ENCODE measurements around the gene PPP2R2C. TPM values are rescaled to one million over a fixed set of nuclear protein-coding genes. Genes with fewer than 3 reads are reported as not detected.
A peak's percentile ranks its signal among the peaks of the same experiment; 100 is the strongest.

PPP2R2C gene
- total RNA-seq, 6 experiments from 2014 or later = 0.12 to 0.27 TPM; not detected in 4

DNA sequence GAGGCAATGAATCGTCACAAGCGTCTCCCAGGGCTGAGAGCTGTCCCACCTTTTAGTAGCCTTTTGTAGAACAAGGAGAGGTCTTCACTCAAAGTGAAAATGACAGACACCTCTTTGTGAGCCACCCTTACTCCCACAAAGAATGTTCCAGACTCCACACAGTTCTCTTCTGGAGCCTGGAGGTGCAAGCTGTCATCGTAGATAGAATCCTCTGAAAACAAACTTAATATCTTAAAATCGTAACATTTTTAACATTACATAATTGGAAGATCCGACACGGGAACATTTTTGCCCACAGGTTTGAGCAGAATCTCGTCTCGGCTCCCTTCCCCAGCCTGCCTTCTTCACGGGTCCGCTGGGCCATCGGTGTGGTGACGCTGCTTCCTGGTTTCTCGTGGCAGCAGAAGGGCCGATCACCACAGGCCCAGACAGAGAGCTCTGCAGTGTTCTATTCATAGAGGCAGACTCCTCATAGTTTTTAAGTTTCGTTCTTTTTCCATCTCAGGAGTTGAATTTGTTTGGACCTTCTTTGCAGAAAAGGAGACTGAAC is 175.1 kb downstream of the PPP2R2C start:
- no peaks in the 10 kb centered on the region for H3K9me3 ChIP-seq
- no peak overlapping the region for H3K27ac ChIP-seq
- DNase-seq (no peak), ATAC-seq (no peak)
- no peaks in the 10 kb centered on the region for H3K4me1 ChIP-seq
- 73% methylated on average over 9 of the region's 15 CpGs for WGBS (ENCODE audit: insufficient coverage, low coverage, low lambda C conversion rate, missing lambda C conversion rate)
- TF ChIP-seq, protein P1, sequence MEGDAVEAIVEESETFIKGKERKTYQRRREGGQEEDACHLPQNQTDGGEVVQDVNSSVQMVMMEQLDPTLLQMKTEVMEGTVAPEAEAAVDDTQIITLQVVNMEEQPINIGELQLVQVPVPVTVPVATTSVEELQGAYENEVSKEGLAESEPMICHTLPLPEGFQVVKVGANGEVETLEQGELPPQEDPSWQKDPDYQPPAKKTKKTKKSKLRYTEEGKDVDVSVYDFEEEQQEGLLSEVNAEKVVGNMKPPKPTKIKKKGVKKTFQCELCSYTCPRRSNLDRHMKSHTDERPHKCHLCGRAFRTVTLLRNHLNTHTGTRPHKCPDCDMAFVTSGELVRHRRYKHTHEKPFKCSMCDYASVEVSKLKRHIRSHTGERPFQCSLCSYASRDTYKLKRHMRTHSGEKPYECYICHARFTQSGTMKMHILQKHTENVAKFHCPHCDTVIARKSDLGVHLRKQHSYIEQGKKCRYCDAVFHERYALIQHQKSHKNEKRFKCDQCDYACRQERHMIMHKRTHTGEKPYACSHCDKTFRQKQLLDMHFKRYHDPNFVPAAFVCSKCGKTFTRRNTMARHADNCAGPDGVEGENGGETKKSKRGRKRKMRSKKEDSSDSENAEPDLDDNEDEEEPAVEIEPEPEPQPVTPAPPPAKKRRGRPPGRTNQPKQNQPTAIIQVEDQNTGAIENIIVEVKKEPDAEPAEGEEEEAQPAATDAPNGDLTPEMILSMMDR (IDR thresholded peaks at IDR 0.05) = no peak
- no peak for TF ChIP-seq POLR2A (IDR thresholded peaks at IDR 0.05)
- intact Hi-C loops (cut with DNase I) = no loop called here
- peaks cover 0 to 10% (median 3%) of the 10 kb centered on the region in 4 donors for H3K36me3 ChIP-seq
- no peak overlapping the region for H3K4me3 ChIP-seq
- H3K27me3 ChIP-seq = no peaks in the 10 kb centered on the region

DNA sequence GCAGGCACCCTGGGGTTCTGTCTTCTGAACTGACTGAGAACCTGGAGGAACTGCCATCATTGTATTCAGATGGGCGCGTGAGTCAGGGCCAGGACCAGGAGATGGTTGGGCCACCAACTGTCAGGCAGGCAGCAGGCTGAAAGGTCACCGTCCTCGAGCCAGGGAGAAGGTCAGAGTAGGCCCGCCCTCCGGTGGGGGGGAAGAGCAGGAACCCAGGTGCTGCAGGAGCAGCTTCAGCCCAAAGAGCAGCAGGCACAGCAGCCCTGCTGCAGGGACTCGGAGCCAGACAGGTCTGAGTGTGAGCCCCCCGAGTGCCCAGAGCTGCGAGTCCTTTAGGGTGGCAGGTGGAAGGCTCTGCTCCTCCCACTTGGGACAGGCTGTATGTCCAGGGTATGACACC is 176.4 kb downstream of the PPP2R2C start:
- WGBS (ENCODE audit: insufficient coverage, low coverage, low lambda C conversion rate, missing lambda C conversion rate) = 84% methylated on average over 4 of the region's 9 CpGs
- H3K9me3 ChIP-seq = no peaks in the 10 kb centered on the region
- ATAC-seq (peak in 1 of 4 donors; percentile 26), DNase-seq (no peak)
- TF ChIP-seq, protein P1 (IDR thresholded peaks at IDR 0.05) = no peak
- no peak for TF ChIP-seq POLR2A (IDR thresholded peaks at IDR 0.05)
- H3K36me3 ChIP-seq = peaks cover 0 to 3% (median under 1%) of the 10 kb centered on the region in 4 donors
- no peak overlapping the region for H3K4me3 ChIP-seq
- intact Hi-C loops (cut with DNase I) = no loop called here
- H3K27ac ChIP-seq = no peak overlapping the region
- H3K4me1 ChIP-seq = no peaks in the 10 kb centered on the region
- no peaks in the 10 kb centered on the region for H3K27me3 ChIP-seq

DNA sequence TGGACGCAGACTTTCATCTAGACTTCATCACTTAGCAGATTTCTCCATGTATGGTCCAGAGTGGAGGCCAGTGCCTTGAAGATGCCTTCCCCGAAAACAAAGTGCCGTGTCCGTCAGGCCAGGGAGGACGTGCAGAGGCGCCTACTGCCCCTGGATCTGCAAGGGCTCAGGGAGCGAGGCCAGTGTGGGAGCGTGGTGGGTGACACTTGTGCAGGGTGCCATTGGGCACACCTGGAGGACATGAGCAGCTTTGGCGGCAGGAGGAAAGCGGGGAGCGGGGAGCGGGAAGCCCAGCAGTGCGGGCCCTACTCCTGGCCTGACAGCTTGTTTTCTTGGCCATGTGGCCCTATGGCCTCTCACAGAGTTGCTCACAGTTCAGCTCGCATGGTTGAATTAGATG is 176.9 kb downstream of the PPP2R2C start:
- H3K4me1 ChIP-seq = no peaks in the 10 kb centered on the region
- H3K4me3 ChIP-seq = no peak overlapping the region
- H3K9me3 ChIP-seq = no peaks in the 10 kb centered on the region
- WGBS (ENCODE audit: insufficient coverage, low coverage, low lambda C conversion rate, missing lambda C conversion rate) = 100% methylated on average over 7 of the region's 14 CpGs
- ATAC-seq (no peak), DNase-seq (no peak)
- H3K27ac ChIP-seq = no peak overlapping the region
- intact Hi-C loops (cut with DNase I) = no loop called here
- TF ChIP-seq, protein P1 (IDR thresholded peaks at IDR 0.05) = no peak
- TF ChIP-seq POLR2A (IDR thresholded peaks at IDR 0.05) = no peak
- no peaks in the 10 kb centered on the region for H3K36me3 ChIP-seq
- no peaks in the 10 kb centered on the region for H3K27me3 ChIP-seq

DNA sequence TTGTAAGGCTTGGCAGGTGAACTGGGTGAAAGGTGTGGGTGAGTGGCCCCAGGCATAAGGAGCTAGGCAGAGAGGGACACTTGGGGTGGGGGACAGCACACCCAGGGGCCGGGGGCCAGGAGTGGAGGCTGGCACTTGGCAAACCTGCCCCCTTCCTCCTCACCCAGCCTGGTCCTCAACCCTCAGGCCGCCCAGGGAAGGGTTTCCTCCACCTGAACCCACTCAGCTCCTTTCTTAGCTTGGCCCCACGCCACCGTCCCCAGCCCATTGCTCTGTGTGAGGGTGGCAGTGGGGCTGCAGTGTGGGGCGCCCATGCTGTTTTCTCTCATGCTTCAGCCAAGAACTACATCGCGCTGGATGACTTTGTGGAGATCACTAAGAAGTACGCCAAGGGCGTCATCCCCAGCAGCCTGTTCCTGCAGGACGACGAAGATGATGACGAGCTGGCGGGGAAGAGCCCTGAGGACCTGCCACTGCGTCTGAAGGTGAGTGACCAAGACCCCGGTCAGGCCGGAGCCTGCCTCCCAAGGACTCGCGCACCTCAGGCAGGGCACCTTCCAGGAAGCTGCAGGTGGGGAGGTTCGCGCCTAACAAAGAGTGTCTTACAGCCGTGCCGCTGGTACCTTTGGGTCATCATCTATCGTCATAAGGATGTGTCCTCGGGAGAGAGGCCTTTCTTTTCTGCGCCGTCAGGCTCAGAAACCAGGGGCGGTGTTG is 177.6 kb downstream of the PPP2R2C start:
- Histone ChIP-seq H3K27ac (no peak overlapping the region), H3K9me3 (no peaks in the 10 kb centered on the region), H3K4me3 (no peak overlapping the region), H3K36me3 (no peaks in the 10 kb centered on the region), H3K27me3 (no peaks in the 10 kb centered on the region), H3K4me1 (no peaks in the 10 kb centered on the region)
- intact Hi-C loops (cut with DNase I) = no loop called here
- 91% methylated on average over 8 of the region's 27 CpGs for WGBS (ENCODE audit: insufficient coverage, low coverage, low lambda C conversion rate, missing lambda C conversion rate)
- DNase-seq = no peak
- TF ChIP-seq, protein P1 (IDR thresholded peaks at IDR 0.05) = no peak
- TF ChIP-seq POLR2A (IDR thresholded peaks at IDR 0.05) = no peak
- no peak for ATAC-seq

All from right lobe of liver (tissue), 6 donors.